Measurements from ENCODE around the gene KAT6B.
"Not testable (repeated sequence)": the region's sequence is repeated elsewhere in the genome, so short reads cannot be mapped to it uniquely, and the experiment has no call there.

Gene KAT6B

GRCh38 chr10:74921070-74921469 is 94.7 kb downstream of the KAT6B start:
- DNase-seq (ENCODE audit: low read depth in 2 of 2): not testable (repeated sequence)

GRCh38 chr10:74921744-74922143 is 95.3 kb downstream of the KAT6B start:
- DNase-seq (ENCODE audit: low read depth in 2 of 2): no peak

GRCh38 chr10:74922921-74923320 is 96.5 kb downstream of the KAT6B start:
- no peak for DNase-seq (ENCODE audit: low read depth in 2 of 2)

GRCh38 chr10:74923556-74923955 is 97.2 kb downstream of the KAT6B start:
- no peak for DNase-seq (ENCODE audit: low read depth in 2 of 2)

- DNase-seq (ENCODE audit: low read depth in 2 of 2): no peak
These were observed 98.0 kb downstream of the KAT6B start for GRCh38 chr10:74924251-74924963.

- no peak for DNase-seq (ENCODE audit: low read depth in 2 of 2)
These were observed 98.9 kb downstream of the KAT6B start for GRCh38 chr10:74925291-74925690.

GRCh38 chr10:74925708-74926107 is 99.3 kb downstream of the KAT6B start:
- no peak for DNase-seq (ENCODE audit: low read depth in 2 of 2)

GRCh38 chr10:74926791-74927585 is 100.6 kb downstream of the KAT6B start:
- DNase-seq (ENCODE audit: low read depth in 2 of 2): no peak

GRCh38 chr10:74927701-74928100 is 101.3 kb downstream of the KAT6B start:
- no peak for DNase-seq (ENCODE audit: low read depth in 2 of 2)

GRCh38 chr10:74928742-74929191 is 102.4 kb downstream of the KAT6B start:
- DNase-seq (ENCODE audit: low read depth in 2 of 2): no peak

- DNase-seq (ENCODE audit: low read depth in 2 of 2): no peak
These were observed 102.8 kb downstream of the KAT6B start for GRCh38 chr10:74929197-74929596.

GRCh38 chr10:74930965-74931364 is 104.6 kb downstream of the KAT6B start:
- DNase-seq (ENCODE audit: low read depth in 2 of 2): no peak

GRCh38 chr10:74932648-74933047 is 106.2 kb downstream of the KAT6B start:
- no peak for DNase-seq (ENCODE audit: low read depth in 2 of 2)

GRCh38 chr10:74934100-74934812 is 107.9 kb downstream of the KAT6B start:
- no peak for DNase-seq (ENCODE audit: low read depth in 2 of 2)

GRCh38 chr10:74936577-74937265 is 110.3 kb downstream of the KAT6B start:
- no peak for DNase-seq (ENCODE audit: low read depth in 2 of 2)

- no peak for DNase-seq (ENCODE audit: low read depth in 2 of 2)
These were observed 111.0 kb downstream of the KAT6B start for GRCh38 chr10:74937266-74937856.

- DNase-seq (ENCODE audit: low read depth in 2 of 2): no peak
These were observed 117.8 kb downstream of the KAT6B start for GRCh38 chr10:74944205-74944604.

- no peak for DNase-seq (ENCODE audit: low read depth in 2 of 2)
These were observed 121.5 kb downstream of the KAT6B start for GRCh38 chr10:74947781-74948401.

- DNase-seq (ENCODE audit: low read depth in 2 of 2): no peak
These were observed 122.8 kb downstream of the KAT6B start for GRCh38 chr10:74949034-74949832.
